Mucosa of gallbladder (tissue), 1 donor: ENCODE measurements around the gene ABCF2. TPM values are rescaled to one million over a fixed set of nuclear protein-coding genes. Genes with fewer than 3 reads are reported as not detected.

Experiments used
- DNase-seq: peaks from one replicate; pipeline ENCODE4 v3.0.0-alpha.2; 2020; ENCODE audit warnings: low spot score
- total RNA-seq: library from RNA; stranded (reverse); gene quantifications from one replicate; pipeline ENCODE4 v1.2.1, GENCODE V29; 2021
- donor health status: DM: no; HTN: no; CAD: no.

ABCF2 gene
- total RNA-seq, 1 donor from 2014 or later: 25.3 TPM

GRCh38 chr7:151195616-151196450 is 31.2 kb downstream of the ABCF2 start:
- DNase-seq: no peak

GRCh38 chr7:151194188-151194587 is 32.8 kb downstream of the ABCF2 start:
- DNase-seq: no peak

- DNase-seq: no peak
Observed at GRCh38 chr7:151193203-151193978, 33.6 kb downstream of the ABCF2 start.

GRCh38 chr7:151192002-151192539 is 34.9 kb downstream of the ABCF2 start:
- no peak for DNase-seq

- DNase-seq: no peak
Observed at GRCh38 chr7:151191544-151191943, 35.5 kb downstream of the ABCF2 start.

GRCh38 chr7:151189038-151189437 is 38.0 kb downstream of the ABCF2 start:
- no peak for DNase-seq

GRCh38 chr7:151188252-151188542 is 38.8 kb downstream of the ABCF2 start:
- no peak for DNase-seq

- no peak for DNase-seq
Observed at GRCh38 chr7:151187409-151188251, 39.4 kb downstream of the ABCF2 start.

- no peak for DNase-seq
Observed at GRCh38 chr7:151186640-151187408, 40.2 kb downstream of the ABCF2 start, which contains the start of gene ASB10. TSS of gene ASB10 (minus strand) at chr7:151187250. CDS start at chr7:151187130, 120 bp downstream.

- DNase-seq: no peak
Observed at GRCh38 chr7:151185762-151186639, 41.0 kb downstream of the ABCF2 start.

- no peak for DNase-seq
Observed at GRCh38 chr7:151181011-151181431, 46.0 kb downstream of the ABCF2 start.

- no peak for DNase-seq
Observed at GRCh38 chr7:151179946-151180345, 47.1 kb downstream of the ABCF2 start.

GRCh38 chr7:151179287-151179860 is 47.6 kb downstream of the ABCF2 start:
- no peak for DNase-seq

GRCh38 chr7:151178831-151179230 is 48.2 kb downstream of the ABCF2 start:
- DNase-seq: no peak

GRCh38 chr7:151178236-151178635 is 48.8 kb downstream of the ABCF2 start:
- DNase-seq: no peak

GRCh38 chr7:151177310-151177709 is 49.7 kb downstream of the ABCF2 start:
- no peak for DNase-seq

- no peak for DNase-seq
Observed at GRCh38 chr7:151176401-151176800, 50.6 kb downstream of the ABCF2 start.

GRCh38 chr7:151175793-151176311 is 51.2 kb downstream of the ABCF2 start:
- no peak for DNase-seq

GRCh38 chr7:151175047-151175792 is 51.8 kb downstream of the ABCF2 start:
- DNase-seq: no peak
